Erythroblast (primary cell): ENCODE data around the gene AP5B1.

Experiments
- GATA1 ChIP-seq: IDR thresholded peaks from 2 replicates; pipeline ENCODE4 v1.6.1; 2011; ENCODE audit warnings: low read depth, mild to moderate bottlenecking, control low read depth, low read length, moderate library complexity
- POLR2A ChIP-seq: IDR thresholded peaks from 2 replicates; pipeline ENCODE4 v1.6.1; 2011; ENCODE audit warnings: mild to moderate bottlenecking, low read length

DNA sequence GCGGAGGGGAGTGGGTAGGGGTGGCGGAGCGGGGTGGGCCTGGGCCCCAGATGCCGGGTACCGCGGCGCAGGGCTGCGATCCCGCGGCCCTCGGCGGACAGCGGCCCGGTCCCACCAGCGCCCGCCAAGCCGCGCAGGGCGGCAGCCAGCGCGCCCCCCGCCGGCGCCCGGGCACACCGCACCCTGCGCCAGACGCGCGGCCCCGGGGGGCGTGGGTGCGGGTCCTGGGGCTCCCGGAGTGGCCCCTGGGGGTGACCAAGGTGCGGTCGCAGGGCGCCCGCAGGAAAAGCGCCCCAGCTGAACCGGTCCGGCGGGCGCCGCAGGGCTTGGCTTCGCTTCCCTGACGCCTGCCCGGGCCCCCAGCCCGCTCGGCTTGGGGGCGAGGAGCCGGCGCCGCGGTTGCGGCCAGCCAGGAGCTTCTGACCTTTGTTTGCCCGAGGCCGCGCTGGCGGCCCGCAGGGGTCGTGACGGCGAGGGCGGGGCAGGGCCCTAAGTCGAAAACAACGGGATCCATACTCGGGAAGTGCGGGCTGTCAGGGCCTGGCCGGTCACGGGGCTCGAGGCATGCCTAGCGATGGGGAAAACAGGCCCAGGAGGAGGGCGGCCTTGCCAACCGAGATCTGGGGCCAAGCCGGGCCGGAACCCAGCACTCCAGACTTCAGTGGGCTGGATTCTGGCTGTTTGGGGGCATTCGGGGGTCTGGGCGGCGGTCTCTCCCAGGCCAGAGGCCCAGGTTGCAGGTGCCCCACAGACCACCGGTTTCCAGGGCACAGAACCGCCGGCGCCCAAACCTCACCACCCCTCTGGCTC, 581 bp upstream of the AP5B1 start:
- no peak for TF ChIP-seq POLR2A
- no peak for TF ChIP-seq GATA1
